Stimulated activated naive CD8-positive, alpha-beta T cell treated with anti-CD3 and anti-CD28 coated beads, Interleukin-15, Interleukin-2, amounts not matched to agents 100 ng/mL and 50 ng/mL, for 24 hours (primary cell): Measurements from ENCODE around the gene FBXL13.
"Not testable (repeated sequence)": the region's sequence is repeated elsewhere in the genome, so short reads cannot be mapped to it uniquely, and the experiment has no call there.

Experiments used
- H3K27ac Mint-ChIP-seq: one replicate; pipeline ENCODE4 v1.8.0; 2021; ENCODE audit warnings: mild to moderate bottlenecking, mixed read lengths
- H3K27me3 Mint-ChIP-seq: one replicate; pipeline ENCODE4 v1.8.0; 2021; ENCODE audit warnings: mixed read lengths
- H3K36me3 Mint-ChIP-seq: one replicate; pipeline ENCODE4 v1.8.0; 2021; ENCODE audit warnings: low read depth, mixed read lengths
- H3K4me1 Mint-ChIP-seq: one replicate; pipeline ENCODE4 v1.8.0; 2021; ENCODE audit warnings: low read depth, mixed read lengths
- H3K4me3 Mint-ChIP-seq: one replicate; pipeline ENCODE4 v1.8.0; 2021; ENCODE audit warnings: mild to moderate bottlenecking, mixed read lengths
- H3K9me3 Mint-ChIP-seq: one replicate; pipeline ENCODE4 v1.8.0; 2021; ENCODE audit warnings: mixed read lengths

The FBXL13 gene

GRCh38 chr7:102791367-102791766, 283.2 kb downstream of the FBXL13 start:
- peaks cover 26% of the 10 kb centered on the region for H3K36me3 Mint-ChIP-seq
- H3K27me3 Mint-ChIP-seq, H3K27ac Mint-ChIP-seq, H3K4me1 Mint-ChIP-seq, H3K9me3 Mint-ChIP-seq, H3K4me3 Mint-ChIP-seq: not testable (repeated sequence)

- H3K27me3 Mint-ChIP-seq, H3K9me3 Mint-ChIP-seq, H3K4me3 Mint-ChIP-seq, H3K4me1 Mint-ChIP-seq, H3K27ac Mint-ChIP-seq: not testable (repeated sequence)
- H3K36me3 Mint-ChIP-seq = peaks cover 21% of the 10 kb centered on the region
Measured at GRCh38 chr7:102790364-102791100, 284.1 kb downstream of the FBXL13 start.

- not testable (repeated sequence) for H3K36me3 Mint-ChIP-seq, H3K4me1 Mint-ChIP-seq, H3K27me3 Mint-ChIP-seq, H3K9me3 Mint-ChIP-seq, H3K27ac Mint-ChIP-seq, H3K4me3 Mint-ChIP-seq
Measured at GRCh38 chr7:102788770-102789169, 285.8 kb downstream of the FBXL13 start.

- H3K9me3 Mint-ChIP-seq, H3K27me3 Mint-ChIP-seq, H3K27ac Mint-ChIP-seq, H3K4me3 Mint-ChIP-seq, H3K4me1 Mint-ChIP-seq: not testable (repeated sequence)
- H3K36me3 Mint-ChIP-seq = peaks cover 20% of the 10 kb centered on the region
Measured at GRCh38 chr7:102780926-102781325, 293.7 kb downstream of the FBXL13 start.

- not testable (repeated sequence) for H3K9me3 Mint-ChIP-seq, H3K4me3 Mint-ChIP-seq, H3K4me1 Mint-ChIP-seq, H3K27me3 Mint-ChIP-seq, H3K27ac Mint-ChIP-seq
- H3K36me3 Mint-ChIP-seq = peaks cover 25% of the 10 kb centered on the region
Measured at GRCh38 chr7:102778663-102779062, 295.9 kb downstream of the FBXL13 start.

- H3K4me1 Mint-ChIP-seq, H3K27me3 Mint-ChIP-seq, H3K27ac Mint-ChIP-seq, H3K4me3 Mint-ChIP-seq, H3K9me3 Mint-ChIP-seq: not testable (repeated sequence)
- peaks cover 25% of the 10 kb centered on the region for H3K36me3 Mint-ChIP-seq
Measured at GRCh38 chr7:102776217-102776616, 298.4 kb downstream of the FBXL13 start.

- H3K4me3 Mint-ChIP-seq, H3K9me3 Mint-ChIP-seq, H3K27ac Mint-ChIP-seq, H3K4me1 Mint-ChIP-seq, H3K36me3 Mint-ChIP-seq, H3K27me3 Mint-ChIP-seq: not testable (repeated sequence)
Measured at GRCh38 chr7:102770467-102770866, 304.1 kb downstream of the FBXL13 start.

GRCh38 chr7:102769657-102770192, 304.9 kb downstream of the FBXL13 start:
- not testable (repeated sequence) for H3K4me1 Mint-ChIP-seq, H3K27ac Mint-ChIP-seq, H3K36me3 Mint-ChIP-seq, H3K4me3 Mint-ChIP-seq, H3K9me3 Mint-ChIP-seq, H3K27me3 Mint-ChIP-seq

- H3K4me1 Mint-ChIP-seq, H3K27ac Mint-ChIP-seq, H3K9me3 Mint-ChIP-seq, H3K4me3 Mint-ChIP-seq, H3K36me3 Mint-ChIP-seq, H3K27me3 Mint-ChIP-seq: not testable (repeated sequence)
Measured at GRCh38 chr7:102763295-102763905, 311.2 kb downstream of the FBXL13 start.
